Neural progenitor cell (in vitro differentiated cells): ENCODE measurements around the gene FYN.

Experiments
- CTCF ChIP-seq: fragments of 200-600 bp; sonication (generic); IDR thresholded peaks from 2 replicates; pipeline ENCODE4 v1.5.1; 2017; ENCODE audit warnings: antibody characterized with exemption, mild to moderate bottlenecking
- EZH2 ChIP-seq: fragments of 200-600 bp; sonication (generic); IDR thresholded peaks from 2 replicates; pipeline ENCODE4 v1.6.1; 2017; ENCODE audit warnings: antibody characterized with exemption, mild to moderate bottlenecking, moderate library complexity

- no peak for TF ChIP-seq CTCF
- TF ChIP-seq EZH2, result no peak
Measured at GRCh38 chr6:111688331-111688730, 184.9 kb downstream of the FYN start.
